ENCODE data around the gene LRFN2.

LRFN2 gene

DNA sequence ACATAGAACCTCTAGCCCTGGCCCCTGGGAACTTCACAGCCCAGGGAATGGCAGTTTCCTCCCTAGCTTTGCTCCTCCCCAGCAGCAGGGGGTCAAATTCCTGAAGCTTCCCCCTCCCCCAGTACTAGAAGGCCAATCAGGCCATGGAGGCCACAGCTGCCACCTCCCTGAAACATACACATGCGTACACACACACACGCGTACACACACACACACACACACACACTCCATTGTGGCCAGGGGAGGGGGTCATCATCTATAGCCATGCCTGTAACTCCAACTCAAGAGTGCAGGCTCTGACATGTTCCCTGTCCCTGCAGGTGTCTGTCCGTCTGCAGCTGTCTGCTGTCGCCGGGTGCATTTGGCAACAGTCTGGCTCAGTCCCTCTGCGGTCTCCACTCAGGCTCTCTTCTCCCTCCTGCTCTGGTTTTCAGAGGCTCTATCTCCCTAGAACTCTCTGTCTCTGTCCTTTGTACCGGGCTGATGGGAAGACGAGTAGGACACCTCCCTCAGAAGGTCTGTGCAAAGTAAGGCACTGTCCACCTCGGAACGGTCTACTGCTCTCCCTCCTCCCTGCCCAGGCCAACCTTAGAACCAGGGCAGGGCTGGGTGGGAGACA, 1.4 kb downstream of the LRFN2 start:
- no peak for DNase-seq

DNA sequence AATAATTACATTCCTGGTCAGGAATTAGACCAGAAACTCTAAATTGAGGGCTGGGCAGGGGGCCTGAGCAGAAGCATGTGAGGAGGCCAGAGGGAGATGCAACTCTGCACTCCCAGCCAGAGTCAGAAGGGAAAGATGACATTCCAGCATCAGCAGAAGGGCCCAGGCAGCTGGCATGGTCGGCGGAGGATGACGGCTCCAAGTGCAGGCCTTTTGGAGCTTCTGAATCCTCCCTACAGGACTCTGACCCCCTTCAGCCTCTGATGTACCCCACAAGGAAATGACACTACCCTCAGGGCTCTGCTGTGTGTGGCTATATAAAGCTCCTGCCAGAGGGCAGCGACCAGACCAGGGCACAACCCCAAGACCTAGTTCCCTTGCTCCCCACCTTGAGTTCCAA, 1.9 kb downstream of the LRFN2 start:
- DNase-seq = no peak

DNA sequence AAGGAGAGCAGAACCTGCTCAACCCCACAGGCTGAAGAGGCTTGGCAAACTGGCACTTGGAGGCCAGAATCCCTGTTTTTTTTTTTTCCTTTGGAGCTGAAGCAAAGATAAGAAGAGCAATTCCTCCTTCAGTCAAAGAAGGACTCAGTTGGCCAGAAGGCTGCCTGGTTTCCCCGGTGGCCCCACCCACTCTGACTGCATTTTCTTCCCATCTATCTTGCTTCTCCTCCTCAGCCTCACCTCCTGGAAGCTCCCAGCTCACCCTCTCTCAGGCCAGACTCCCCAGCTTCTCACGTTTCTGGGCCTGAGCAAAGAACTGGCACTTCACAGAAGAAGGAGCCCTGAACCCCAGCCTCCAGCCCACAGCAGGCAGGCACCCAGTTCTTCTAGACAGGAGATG, 2.4 kb downstream of the LRFN2 start:
- no peak for DNase-seq

DNA sequence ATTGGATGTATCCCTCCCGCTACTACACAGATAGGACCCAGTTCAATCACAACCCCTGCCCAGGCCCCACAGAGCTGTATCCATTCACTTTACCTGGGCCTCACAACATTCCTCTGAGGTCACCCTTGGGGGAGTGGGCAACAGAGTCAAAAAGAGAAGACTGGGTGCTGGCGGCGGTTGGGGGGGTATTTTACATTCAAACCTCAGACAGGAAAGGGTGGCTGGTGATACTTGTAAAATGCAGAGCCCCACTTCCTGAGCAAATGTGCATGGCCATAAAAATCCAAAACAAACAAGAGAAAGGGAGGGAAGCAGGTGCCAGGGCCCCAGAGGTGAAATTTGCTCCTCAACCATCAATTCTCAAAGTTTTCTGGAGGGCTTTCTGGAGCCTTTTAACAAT, 3.5 kb downstream of the LRFN2 start:
- DNase-seq = no peak

DNA sequence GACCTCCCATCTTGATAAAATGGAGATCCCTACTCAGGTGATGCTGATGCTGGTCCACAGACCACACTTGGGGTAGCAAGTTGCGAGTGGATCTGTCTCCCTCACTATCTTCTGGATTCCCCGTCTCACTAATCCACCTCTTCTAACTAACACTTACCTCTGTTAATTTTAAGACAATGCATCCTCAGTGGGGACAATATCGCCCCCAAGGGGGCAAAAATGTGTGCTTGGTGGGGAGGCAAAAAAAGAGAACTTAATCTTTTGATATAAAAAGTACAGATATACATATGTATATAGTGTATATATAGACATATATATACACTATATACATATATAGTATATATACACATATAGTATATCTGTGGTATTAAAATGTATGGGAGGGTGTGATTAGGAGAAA, 4.3 kb downstream of the LRFN2 start:
- DNase-seq = no peak

DNA sequence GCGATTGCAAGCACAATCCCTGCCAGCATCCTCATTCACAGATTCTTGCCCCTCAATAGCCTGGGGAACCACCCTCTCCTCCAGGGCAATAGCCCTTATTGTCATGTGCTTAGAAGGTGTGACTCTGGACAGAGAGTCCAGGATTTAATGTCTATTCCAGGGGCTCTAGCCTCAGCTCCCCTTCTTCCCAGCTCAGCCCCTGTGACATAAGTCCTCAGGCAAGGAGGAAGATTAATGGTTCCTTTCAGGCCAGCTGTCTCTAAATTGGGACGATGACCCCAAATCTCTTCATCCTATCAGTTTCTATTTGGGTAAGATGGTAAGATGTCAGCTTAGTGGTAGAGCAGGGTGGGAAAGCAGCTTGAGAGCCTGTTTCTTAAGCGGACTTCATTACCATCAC, 8.1 kb downstream of the LRFN2 start:
- DNase-seq = no peak

DNA sequence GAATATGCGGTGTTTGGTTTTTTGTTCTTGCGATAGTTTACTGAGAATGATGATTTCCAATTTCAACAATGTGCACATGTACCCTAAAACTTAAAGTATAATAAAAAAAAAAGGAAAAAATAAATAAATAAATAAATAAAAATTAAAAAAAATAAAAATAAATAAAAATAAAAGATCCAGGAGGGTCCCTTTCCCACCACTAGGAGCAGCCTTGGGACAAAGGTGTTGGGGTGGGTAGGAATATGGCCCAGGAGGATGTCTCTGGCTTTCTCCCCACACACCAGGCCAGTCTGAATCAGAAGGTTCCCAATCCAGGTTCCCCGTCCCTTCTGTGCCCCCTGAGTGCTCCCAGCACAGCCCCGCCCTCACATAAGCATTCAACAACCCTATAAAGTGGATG, 9.5 kb downstream of the LRFN2 start:
- no peak for DNase-seq

DNA sequence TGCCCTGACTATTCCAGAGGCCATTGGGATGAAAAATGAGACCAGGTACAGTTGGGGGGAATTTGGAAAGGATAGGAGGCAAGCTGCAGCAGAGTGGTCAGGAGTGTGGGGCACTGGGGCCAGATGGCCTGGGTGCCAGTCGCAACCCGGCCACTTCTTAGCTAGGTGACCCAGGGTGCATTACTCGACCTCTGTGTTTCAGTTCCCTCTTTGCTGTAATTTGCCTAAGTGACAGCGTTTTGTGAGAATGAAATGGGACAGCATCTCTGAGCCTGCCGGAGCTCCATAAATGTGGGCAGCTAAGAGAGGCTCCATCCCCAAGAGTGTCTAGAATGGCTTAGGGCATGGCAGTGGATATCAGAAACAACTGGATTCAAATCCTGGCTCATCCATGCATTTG, 13.9 kb downstream of the LRFN2 start:
- no peak for DNase-seq

DNA sequence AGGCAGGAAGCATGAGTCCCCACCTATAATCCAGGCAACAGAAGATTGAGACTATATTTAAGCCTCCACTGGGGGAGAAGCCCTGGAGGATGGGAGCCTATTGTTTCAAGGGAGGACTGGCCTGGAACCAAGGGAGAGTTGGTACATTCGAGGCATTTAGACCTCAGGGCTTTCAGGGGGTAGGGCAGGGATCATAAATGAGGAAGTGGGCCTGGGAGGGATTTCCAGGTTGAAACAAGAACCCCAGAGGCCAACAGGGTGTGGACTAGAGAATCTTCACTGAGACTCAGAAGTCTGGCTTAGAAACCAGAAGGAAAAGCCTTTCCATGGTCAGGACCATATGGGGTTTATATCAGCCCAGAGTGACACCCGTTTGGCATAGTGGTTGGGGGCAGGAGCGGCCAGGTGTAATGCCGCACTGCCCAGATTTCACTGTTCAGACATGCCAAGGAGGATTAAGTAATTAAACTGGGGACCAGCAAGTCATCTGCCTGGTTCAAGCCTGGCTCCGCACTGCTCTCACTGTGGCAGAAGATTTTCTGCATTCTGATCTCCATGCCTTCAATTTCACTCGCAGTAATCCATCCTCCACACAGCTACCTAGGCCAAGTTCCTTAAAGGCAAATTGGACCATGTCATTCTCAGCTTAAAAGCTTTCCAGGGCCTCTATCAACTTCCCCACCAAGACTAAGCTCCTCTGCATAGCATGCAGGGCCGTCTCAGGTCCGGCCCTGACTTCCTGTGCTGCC, 17.8 kb downstream of the LRFN2 start:
- DNase-seq = no peak

DNA sequence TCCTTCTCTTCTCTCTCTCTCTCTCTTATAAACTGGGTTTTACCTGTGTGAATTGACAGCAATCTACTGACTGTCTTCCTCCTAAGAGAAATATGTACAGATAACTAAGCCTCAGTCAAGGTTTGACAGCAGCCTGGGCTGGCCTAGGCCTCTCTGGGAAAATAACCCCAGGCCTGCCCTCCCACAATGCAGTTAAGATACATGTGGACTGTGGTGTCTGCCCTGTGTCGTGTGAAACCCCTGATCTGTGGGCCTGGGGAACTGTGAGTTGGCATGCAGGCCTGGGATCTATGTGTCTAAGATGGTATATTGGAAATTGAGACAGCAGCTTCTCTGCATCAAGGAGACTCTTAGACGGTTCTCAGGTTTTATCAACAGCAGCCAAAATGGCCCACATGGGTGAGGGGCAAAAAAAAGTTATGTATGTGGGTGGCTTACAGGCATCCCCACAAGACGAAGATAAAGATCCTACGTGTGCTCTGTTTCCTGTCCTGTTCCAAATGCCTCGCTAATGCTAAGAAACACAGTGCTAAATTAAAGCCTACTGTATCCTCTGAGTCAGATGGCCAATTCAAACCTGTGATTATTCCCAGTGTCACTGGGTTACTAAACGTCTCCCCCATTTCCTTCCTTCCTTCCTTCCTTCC, 19.0 kb downstream of the LRFN2 start:
- no peak for DNase-seq

DNA sequence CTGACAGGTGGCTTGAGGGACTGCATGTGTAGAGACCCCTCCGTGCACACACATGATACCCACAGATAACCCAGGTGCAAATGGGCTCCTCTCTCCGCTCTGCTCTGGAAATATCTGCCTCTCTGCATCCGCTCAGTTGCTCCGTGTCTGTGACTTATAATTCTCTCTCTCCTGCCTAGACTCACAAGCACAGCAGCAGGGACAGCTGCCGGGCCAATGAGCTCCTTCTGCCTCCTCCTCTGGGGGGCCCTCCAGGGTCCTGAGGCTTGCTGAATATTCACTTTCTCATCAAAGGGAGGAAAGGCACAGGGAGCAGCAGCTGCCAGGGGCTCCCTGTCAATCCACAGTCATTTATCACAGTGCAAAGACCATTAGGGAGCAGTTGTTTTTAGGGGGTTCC, 24.1 kb downstream of the LRFN2 start:
- DNase-seq = no peak

DNA sequence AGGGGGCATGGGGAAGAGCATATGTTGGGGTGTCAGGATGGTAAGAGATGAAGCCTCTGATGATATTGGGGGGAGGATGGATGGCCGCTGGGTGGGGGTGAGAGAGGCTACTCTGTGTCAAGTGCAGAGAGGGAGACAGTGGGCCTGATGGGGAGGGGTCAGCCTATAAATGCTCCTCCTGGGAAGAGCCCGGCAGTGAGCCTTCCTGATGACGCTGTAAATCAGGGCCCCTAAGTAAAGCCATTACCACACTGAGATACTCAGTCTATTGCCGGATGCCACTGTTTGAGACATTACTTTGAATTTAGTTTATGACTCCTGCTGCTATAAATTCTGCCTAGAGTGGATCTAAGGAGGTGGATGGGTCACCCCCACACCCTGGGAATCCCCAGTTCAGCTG, 28.1 kb downstream of the LRFN2 start:
- DNase-seq = no peak

DNA sequence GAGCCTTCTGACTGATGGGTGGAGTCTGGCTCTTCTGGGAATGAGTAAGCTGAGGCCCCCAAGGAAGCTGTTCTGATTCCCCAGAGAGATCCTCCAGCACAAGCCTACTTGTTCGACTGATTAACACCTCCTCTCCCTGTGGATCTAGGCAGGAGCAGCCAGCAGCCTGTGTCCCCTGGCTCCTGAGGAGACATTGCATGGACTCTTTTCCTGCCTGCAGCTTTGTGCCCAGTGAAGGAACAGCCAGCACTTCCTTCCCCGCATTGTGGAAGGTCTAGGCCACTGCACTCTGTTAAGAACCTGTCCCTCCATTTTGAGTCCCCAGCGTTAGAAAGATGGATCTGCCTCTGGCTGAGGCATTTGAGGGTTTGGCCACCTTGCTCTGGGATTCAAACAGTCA, 29.1 kb downstream of the LRFN2 start:
- DNase-seq = no peak

DNA sequence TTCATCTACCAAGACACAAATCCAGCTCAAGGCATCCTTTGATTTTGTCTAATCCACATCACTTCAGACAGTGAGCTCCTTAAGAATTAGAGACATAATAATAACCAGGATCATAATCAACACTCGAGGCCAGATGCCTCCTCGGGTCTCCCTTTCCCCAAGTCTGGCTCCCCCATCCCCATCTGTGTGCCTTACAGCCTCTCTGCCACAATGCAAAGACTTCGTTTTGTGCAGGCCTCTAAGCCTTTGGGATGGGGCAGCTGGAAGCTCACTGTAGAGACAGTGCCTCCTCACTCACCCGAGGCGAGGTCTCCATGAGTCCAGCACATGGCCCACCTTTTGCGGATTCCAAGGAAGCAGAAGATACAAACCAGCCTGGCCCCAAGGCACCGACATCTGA, 30.3 kb downstream of the LRFN2 start:
- DNase-seq = no peak

DNA sequence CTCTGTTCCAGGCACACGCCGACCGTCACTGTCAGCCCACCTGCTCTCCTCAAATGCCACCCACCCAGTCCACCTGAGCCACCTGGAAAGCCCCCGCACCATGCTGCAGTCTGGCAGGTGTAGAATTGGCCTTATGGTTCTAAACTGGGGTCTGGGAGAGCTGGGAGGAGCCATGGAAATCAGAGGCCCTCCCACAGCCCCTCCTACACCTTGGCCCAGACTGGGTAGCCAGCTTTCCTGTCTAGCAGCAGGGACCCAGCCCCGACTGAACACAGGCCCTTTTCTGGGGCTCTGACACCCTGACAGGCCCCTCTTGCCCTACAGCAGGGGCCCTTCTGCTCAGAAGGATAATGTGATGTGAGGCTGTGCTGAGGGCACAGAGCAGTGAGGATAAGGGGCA, 31.1 kb downstream of the LRFN2 start:
- no peak for DNase-seq

DNA sequence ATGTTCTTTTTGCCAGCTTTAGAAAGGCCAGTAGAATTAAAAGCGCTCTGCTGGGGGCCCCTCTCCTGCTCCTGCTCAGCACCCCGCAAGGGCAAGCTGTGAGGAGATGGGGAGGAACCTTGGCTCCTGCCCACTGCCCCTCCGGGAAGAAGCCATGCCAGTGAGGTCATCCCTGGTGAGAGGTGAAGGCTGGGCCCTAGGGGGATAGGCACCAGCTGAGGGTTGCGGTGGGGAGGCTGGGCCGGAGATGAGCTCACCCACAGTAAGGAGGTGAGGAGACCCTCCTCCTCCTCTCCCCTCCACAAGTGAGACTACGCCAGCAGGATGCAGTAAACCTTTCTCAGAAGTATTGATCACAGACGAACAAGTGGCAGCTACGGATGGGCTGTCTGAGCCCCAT, 32.1 kb downstream of the LRFN2 start:
- DNase-seq = no peak

DNA sequence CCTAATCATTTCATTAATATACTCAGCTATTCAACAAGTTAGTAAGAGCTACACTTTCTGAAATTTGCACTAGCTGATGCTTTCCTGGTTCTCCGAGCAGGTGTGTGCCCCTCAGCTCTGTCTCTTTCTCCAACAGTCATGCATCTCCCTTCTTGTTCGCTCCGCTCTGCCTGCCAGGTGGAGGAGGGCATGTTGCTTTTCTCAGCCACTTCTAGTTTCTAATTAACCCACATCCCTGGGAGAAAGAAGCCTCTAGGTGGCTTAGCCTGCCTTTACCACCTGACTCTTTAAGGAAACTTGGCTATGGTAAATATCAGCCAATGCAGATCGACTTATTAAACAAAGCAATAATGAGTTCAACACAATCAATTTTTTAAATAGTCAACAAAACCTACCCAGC, 34.2 kb downstream of the LRFN2 start:
- DNase-seq = no peak

DNA sequence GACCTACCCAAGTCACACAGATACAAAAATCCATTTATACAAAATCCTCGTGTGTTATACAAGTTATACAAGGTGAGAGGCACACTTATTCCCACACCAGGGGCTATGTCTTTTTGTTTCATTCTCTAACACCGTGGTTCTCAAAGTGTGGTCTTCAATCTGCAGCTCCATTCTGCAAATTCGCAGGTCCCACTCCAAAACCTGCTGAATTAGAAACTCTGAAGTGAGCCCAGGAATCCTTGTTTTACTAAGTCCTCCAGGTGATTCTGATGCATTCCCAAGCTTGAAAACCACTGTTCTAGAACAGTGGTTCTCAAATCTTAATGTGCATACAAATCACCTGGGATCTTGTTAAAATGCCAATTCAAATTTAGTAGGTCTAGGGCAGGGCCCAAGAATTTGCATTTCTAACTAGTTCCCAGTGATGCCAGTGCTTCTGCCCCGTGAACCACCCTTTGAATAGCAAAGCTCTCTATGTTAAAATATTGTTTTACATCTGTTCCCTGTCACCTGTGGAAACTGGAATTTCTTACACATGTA, 35.1 kb downstream of the LRFN2 start:
- no peak for DNase-seq

DNA sequence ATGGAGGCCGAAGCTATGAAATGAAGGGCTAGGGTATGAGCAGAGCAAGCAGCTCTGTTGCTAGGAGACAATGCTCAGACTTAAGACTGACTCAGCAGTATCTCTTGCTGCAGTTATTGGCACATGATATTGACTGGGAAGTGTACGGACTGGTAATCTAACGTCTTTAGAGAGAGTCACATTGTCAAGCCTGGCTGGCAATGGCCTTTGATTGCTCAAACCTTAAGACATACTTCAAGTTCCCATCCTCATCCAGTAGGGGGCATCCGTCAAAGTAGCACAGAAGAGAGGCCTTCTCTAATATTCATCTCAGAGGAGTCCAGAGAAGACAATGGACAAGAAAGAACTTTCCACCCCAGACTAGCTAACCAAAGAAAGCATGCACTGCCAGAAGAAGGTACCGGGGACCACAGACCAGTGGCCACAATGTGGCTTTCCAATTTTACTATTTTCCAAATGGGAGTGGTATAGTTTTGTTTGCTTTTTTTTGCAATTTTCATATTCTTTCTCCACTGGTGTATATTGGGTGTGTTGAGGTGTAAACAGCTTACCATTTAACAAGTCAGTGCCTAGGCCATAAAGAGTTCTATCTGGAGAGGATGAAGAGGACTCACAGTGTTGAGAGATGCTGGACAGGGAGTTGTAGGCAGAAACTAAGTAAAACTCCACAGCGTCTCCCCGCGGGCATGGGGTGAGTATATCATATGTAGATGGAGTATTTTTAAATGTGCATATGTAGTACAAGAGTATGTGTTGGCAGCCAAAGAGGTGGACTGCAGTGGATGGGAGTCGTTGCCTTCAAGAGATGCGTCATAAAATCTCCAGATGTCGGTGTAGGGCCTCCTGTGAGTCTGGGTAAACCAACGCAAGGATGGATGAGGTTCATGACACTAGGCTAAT, 36.7 kb downstream of the LRFN2 start:
- DNase-seq = no peak

DNA sequence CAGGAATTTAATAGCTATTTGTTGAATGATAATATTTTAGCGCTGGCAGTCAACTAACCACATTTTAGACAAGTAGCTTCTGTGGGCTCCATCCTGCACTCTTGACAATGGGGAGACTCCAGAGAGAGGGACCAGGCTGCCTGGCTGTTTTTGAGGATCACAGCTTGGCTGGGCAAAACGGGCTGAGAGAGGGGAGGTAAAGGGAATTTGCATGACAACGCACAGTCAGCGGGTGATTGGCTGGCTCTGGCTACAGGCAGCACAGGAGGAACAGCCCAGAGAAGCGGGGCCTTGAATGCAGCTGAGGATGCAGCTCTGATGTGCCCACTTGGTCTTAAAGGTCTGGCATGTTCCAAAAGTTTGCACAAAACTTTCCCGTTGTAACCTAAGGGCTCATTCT, 41.2 kb downstream of the LRFN2 start:
- DNase-seq = no peak

DNA sequence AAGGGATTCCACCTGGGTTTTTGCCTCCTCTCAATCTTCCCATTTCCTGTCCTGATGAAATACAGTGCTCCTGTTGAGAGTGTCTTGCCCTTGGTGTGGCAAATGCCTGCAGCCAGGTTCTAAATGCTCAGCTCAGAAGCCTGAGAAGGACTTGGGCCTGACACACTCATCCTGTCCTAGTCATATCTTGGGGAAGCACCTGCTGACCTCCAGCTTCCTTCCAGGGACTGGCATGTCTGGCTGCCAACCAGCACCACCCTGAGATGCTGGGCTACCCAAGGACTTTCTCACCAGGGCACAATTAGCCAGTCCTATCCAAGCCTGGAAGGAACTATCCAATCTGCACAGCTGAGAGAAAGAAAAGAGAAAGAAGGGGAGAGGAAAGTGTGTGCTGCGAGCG, 43.4 kb downstream of the LRFN2 start:
- DNase-seq = no peak

DNA sequence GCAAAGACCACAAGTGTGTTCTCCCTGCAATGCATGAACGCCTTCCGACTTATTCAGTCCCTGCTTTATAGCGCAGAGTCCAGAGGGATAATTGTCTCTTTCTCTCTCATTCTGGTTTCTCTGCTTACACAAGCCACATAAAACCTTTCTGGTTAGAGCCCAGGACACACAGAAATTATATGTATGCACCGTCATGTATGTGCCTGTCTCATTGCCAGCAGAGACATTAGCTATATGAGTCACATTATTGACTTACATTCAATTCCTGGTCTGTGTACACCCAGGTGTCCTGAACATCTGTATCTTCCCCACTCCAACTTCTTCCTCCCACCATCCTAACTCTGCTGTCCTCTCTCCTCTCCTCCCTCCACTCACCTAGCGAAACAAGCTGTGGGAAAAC, 44.0 kb downstream of the LRFN2 start:
- no peak for DNase-seq

DNA sequence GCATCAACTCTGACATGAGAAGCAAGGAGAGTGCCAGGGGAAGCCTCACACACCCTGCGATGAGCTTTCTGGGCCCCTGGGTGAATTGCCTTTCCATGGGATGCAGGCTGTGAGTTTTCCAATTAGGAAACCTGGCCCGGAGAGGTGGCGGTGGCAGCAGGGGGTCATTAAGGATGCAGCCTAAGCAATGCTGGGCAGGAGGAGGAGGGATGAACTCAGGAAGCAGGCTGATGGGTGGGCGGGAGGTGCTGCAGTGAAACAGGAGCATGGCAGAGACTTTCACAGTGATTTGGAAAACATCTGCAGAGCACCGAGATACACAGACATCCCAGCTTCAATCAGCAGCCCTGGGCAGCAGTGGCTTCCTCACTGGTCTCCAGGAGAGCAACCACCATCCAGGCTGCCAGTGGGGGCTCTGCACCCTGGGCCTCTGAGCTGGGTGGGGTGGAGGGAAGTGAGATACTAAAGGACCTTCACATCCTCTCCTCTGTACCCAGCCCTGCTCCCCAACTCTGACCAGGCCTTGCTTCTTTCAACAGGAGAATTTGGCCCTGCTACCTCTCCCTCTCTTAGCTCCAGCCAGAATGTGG, 44.9 kb downstream of the LRFN2 start:
- no peak for DNase-seq

Data from activated effector memory CD4-positive, alpha-beta T cell treated with Interleukin-2 at 50 U/mL for 16 hours (primary cell).